IMR-90 (cell line): ENCODE results near the gene SHISA3.

Source experiments
- CTCF ChIP-seq: conservative IDR thresholded peaks from 2 replicates; pipeline ENCODE4 v1.5.1; 2012; ENCODE audit warnings: mild to moderate bottlenecking, low read depth, low read length, improper control_type of control experiment
- POLR2A ChIP-seq: IDR thresholded peaks from 2 replicates; pipeline ENCODE4 v1.6.1; 2012; ENCODE audit warnings: mild to moderate bottlenecking, low read depth, low read length

GRCh38 chr4:42446823-42447222 is 49.5 kb downstream of the SHISA3 start:
- TF ChIP-seq CTCF (no peak), POLR2A (no peak)
